GM08714 (cell line): ENCODE data around the gene UBXN10.

Source experiments
- H3K4me3 ChIP-seq: fragments of 200-500 bp; sonication (Bioruptor generic); 2 replicates; pipeline ENCODE4 v1.5.1; 2014; ENCODE audit warnings: mild to moderate bottlenecking, low read length, inconsistent platforms
- ZNF274 ChIP-seq: IDR thresholded peaks from 2 replicates; pipeline ENCODE4 v1.6.1; 2012; ENCODE audit warnings: mild to moderate bottlenecking, low read depth, low read length

Gene UBXN10

DNA sequence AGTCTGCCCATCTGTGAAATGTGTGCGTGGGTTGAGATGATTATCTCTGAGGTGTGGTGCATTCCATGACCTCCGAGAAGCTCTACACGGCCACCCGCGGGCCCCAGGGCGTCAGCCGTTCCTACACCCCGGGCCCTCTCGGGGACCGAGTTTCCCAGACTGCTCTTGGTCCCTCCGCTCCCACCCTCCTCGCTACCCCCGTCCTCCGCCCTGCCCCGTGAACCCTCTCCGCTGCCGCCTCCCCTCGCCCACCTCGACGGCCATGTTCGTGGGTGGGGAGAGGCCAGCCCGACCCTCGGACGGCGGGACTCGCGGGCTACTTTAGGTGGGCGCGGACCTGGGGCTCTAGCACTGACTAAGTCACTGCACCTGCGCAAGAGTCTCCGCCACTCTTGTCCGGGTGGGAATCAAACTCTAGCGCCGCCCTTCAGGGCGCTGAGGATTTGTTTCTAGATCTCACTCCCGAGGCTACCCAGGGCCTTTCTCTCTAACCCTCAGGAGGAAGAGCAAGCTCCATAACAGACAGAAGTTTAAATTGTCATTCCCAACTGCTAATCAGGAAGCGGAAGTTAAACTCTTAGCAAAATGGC is 57.1 kb downstream of the UBXN10 start:
- H3K4me3 ChIP-seq = no peak overlapping the region
- TF ChIP-seq ZNF274 = no peak
